ENCODE data around the gene RBBP8NL.

The RBBP8NL gene

DNA sequence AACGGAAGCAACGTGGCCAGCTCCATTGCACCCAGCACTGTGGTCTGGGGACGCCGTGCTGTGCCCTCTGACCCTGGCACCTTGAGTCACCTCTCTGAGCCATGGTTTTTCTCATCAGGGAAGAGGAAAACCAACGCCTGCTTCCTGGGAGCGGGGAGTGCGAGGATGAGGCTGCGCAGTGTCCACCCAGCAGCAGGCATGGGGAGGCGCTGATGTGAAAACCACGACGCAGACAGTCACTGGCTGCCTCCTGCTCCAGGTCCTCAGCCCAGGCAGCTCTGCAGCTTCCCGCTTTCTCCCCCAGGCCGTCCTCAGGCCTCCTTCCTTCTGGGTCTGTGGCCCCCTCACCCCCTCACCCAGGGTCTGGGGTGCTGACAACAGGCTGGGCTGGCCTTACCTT is 34.5 kb upstream of the RBBP8NL start:
- DNase-seq (ENCODE audit: low read depth in 1 of 2, low spot score in 1 of 2), result no peak

DNA sequence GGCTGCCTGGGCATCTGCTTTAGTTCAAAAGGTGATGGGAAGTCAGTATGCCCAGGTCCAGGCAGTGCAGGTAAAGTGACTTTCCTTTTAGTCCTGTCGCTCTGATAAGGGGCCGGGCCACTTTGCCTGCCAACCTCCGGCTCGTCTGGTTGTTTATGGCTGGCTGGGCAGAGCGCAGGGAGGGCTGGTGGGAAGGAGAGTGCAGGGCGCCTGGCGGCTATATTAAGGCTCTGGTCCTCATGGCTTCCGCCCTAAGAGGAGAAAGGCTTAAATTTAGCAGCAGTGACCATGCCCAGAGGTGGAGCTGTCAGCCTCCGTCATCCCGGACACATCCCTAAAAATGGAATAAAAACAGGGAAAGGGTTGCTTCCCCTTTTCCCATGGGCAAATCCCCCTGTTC is 33.8 kb upstream of the RBBP8NL start:
- no peak for DNase-seq (ENCODE audit: low read depth in 1 of 2, low spot score in 1 of 2)

DNA sequence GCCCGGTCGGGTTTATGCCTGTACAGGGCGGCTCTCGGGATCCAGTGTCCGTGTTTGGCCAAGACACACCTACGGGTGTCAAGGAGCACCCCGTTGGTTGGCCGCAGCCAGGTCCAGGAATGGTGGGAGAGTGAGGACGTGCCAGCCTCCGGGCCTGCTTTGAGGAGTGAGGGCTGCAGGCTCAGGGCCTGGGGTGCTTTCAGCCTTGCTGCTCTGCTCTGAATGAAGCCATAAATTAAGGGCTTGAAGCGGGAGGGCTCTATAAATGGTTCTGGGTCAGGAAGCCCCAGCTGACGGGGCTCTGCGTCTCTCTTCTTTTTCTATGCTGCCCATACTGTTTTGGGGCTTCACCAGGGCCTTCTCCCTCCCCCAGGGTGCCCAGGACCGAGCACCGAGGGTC is 33.3 kb upstream of the RBBP8NL start:
- DNase-seq (ENCODE audit: low read depth in 1 of 2, low spot score in 1 of 2), result no peak

DNA sequence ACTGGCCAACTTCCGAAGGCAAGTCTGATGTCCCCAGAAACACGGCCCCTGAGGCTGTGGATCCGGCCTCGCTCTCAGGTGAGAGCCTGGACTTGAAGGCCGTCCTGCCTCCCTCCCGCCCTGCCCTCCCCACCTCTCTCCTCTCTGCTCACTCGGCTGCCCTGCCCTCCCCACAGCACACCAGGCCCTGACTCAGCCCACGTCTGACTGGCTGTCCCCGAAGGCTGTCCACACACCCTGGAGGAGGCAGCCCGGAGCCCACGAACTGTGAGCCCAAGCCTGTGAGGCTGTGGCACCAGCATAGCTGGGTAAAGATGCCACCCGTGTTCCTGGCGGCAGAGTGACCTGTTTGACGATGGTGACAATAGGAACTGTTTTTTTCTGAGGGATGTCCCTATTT is 32.1 kb upstream of the RBBP8NL start:
- no peak for DNase-seq (ENCODE audit: low read depth in 1 of 2, low spot score in 1 of 2)

DNA sequence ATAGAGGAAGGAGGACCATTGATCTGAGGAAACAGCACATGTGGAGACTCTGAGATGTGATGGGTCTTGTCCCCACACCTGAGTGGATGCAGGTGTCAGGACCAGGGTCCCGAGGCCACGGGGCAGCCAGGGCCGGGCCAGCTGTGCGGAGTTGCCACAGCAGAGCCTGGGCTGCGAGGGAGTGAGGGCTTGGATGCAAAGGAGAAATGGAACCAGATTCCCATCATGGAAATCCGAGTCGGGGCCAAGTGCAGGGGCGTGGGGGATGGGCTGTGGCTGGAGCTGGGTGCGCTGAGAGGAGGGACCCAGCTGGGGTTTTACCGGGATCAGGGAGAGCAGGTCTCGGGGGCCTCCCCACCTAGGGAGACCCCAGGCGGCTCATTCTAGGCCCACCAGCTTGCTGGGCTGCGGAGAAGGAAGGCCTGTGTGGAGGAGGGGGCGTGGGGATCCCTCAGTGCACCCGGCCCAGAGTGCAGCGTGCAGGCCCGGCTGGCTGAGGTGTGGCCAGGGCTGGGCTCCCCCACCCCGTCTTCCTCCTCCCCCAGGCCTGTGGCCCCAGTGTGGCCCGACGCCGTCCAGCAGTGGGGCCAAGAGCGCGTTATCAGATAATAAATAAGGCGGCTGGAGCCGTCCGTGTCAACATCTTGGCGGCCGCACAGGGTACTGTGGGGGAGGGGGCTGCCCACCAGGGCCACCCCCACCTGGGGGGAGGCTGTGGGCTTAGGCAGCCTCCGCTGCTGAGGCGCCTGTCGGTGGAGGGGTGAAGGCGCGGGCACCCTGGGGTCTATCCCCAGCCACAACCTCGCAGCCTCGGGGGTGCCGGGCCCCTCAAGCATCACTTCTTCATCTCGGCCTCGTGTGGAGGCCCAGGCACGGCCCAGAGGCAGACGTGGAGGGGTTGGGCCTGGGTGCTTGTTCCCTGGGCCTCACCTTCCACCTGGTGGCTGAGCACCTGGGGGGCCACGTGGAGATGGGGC is 31.2 kb upstream of the RBBP8NL start:
- no peak for DNase-seq (ENCODE audit: low read depth in 1 of 2, low spot score in 1 of 2)

DNA sequence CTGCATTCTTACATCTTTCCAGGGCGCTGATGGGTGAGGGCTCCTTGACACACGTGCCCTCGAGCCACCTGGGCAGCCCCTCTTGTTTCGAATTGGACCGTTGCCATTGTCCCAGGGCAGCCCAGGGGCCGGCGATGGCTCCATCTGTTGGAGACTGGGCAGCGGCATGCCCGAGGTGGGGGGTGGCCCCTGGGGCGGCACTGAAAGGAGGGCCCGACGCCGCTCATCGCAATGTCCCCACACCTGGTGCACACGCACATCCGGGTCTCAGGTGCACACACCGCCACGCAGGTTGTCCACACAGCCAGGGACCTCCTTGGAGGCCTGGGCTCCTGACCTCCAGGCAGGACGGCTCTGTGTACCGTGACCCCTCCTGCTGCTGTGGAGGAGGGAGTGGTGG is 30.5 kb upstream of the RBBP8NL start:
- no peak for DNase-seq (ENCODE audit: low read depth in 1 of 2, low spot score in 1 of 2)

DNA sequence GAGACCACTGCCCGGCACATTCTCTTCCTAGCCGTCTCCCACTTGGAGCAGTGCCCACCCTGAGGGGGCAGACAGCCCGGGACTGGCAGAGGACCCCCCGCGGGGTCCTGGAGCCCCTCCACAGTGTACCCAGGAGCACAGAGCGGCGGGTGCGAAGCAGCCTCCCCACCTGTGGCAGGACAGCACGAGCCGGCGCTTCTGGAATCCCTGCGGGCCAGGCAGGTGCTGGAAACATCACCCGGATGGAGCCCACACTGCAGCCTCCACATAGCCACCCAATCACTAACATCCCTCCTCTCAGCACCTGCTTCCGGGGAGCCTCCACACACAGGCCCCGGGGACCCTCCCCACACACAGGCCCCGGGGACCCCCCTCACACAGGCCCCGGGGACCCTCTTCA is 29.8 kb upstream of the RBBP8NL start:
- DNase-seq (ENCODE audit: low read depth in 1 of 2, low spot score in 1 of 2), result no peak

DNA sequence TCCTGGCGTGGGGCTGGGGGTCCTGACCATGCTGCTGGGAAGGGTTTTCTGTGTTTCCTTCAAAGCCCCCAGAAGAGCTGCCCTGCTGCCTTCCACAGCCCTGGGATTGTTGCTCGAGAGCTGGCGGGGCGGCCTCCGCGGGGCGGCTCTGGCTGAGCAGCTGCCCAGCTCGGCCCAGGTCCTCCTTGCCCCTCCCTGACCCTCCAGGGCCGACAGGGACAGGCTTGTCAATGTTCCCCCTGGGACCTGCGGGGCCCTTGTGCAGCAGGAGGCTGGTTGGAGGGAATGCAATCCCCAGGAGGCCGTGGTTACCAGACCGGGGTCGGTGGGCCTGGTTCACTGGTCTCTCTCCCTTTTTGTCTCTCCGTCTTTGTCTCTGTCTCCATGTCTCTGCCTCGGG is 28.6 kb upstream of the RBBP8NL start:
- DNase-seq (ENCODE audit: low read depth in 1 of 2, low spot score in 1 of 2), result no peak

DNA sequence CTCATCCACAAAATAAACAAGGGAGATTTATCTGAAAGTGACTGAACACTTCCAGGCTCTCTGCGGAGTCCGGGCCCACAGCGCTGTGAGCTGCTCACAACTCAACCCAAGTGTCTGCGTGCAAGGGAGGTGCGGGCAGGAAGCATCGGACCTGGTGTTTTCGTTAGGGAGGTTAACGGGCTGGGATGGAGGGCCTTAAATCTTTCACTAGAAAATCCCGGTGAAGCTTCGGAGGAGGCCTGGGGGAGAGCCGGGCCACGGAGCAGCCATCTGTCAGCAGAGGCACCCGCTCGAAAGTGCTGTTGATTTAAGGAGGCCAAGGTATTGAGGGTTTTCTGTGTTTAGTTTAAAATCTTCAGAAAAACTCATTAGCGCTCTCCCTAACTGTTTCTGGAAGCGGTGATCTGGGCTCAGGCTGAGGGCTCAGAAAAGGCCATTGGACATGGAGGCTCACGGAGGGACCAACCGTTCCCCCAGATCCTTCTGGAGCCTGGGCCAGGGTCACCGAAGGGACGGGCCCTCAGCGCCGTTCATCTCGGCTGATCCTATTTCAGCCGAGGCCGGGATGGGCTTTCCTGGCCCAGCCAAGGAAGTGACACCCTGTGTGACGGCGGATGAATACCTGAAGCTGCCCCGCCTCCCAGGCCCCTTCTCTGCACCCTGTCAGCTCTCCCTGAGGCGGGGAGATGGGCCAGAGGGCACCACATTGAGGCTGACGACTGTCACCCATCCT is 27.7 kb upstream of the RBBP8NL start:
- no peak for DNase-seq (ENCODE audit: low read depth in 1 of 2, low spot score in 1 of 2)

DNA sequence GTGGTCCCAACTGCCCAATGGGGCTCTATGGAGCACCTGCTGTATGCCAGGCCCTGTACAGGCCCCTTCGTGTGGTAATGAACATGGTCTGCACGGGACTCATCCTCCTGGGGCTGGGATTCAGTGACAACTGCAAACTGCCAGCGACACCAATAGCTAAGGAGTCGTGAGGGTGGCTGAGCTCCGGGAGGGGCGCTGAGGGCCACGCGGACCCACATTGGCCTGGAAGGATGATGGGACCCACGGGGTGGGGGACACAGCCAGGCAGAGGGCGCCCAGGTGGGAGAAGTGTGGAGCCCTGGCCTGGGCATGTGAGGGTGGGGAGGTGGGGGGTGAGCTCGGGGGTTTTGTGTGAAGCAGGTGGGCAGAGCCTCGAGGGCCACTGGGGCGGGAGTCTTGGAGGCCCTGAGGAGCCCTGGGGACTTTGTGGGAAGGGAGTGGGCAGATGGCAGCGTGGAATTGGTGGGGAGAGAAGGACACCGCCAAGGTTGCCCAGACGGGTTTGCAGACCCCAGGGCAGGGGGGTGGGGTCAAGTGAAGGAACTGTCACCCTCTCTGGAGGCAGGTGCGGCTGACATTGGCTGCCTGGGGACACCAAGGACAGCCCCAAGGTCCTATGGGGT is 26.0 kb upstream of the RBBP8NL start:
- no peak for DNase-seq (ENCODE audit: low read depth in 1 of 2, low spot score in 1 of 2)

DNA sequence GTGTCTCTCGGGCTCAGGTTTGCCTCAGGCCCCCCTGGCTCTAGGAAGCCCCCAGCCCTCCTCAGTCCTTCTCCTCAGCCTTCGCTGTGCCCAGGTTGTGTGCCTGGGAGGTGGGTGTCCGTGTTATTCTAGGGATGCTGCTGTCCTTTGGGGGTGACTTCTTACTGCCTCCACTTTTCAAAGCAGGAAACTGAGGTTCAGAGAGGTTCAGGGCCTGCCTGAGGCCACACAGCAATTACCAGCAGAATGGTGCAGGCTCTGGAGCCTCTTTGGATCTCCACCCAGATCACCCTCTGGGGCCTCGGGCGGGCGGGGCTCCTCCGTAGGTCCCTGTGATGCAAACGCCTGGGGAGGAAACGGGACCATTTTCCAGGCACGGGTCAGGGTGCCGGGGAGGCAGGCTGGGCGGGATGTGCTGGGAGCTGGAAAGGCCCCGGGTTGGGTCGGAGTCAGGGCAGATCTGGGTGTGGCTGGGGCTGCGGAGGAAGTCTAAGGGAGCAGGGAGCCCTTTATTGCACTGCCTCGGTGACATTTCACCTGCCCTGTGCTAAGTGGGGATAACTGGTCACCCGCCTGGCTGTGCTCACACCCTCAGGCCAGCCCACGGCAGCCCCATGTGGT is 25.2 kb upstream of the RBBP8NL start:
- DNase-seq (ENCODE audit: low read depth in 1 of 2, low spot score in 1 of 2), result no peak

DNA sequence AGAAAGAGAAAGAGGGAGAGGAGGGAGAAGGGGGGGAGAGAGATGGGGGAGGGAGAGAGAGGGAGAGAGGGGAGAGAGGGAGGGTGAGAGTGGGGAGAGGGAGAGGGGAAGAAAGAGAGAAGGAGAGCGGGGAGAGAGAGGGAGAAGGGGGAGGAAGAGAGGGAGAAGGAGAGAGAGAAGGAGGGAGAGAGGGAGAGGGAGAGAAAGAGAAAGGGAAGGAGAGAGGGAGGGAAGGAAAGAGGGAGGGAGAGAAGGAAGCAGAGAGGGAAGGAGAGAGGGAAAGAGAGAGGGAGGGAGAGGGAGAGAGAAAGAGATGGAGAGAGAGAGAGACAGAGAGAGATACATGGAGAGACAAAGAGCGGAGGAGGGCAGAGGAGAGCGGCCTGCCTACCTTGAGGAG is 24.6 kb upstream of the RBBP8NL start:
- no peak for DNase-seq (ENCODE audit: low read depth in 1 of 2, low spot score in 1 of 2)

DNA sequence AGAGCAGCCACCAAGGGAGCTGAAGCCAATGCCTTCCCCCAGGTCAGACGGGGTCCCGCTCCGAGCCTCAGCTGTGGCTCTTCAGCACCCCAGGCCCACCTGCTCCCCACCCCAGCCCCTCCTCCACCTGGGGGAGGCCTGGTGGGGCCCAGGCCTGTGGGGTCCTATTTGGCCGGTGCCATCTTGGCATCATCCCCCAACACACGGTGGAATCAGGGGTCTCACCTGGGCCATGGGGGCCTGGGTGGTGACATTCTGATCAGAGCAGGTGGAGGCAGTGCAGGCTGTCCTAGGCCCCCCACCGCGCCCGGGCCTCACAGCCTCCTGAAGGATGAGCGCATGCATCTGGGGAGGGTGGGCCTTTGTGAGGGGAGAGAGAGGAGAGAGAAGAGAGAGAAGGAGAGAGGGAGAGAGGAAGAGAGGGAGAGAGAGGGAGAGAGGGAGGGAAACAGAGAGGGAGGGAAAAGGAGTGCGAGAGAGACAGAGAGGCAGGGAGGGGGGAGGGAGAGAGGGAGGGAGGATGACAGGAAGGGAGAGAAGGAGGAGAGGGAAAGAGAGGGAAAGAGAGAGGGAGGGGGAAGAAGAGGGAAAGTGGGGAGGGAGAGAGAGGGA is 23.9 kb upstream of the RBBP8NL start:
- no peak for DNase-seq (ENCODE audit: low read depth in 1 of 2, low spot score in 1 of 2)

DNA sequence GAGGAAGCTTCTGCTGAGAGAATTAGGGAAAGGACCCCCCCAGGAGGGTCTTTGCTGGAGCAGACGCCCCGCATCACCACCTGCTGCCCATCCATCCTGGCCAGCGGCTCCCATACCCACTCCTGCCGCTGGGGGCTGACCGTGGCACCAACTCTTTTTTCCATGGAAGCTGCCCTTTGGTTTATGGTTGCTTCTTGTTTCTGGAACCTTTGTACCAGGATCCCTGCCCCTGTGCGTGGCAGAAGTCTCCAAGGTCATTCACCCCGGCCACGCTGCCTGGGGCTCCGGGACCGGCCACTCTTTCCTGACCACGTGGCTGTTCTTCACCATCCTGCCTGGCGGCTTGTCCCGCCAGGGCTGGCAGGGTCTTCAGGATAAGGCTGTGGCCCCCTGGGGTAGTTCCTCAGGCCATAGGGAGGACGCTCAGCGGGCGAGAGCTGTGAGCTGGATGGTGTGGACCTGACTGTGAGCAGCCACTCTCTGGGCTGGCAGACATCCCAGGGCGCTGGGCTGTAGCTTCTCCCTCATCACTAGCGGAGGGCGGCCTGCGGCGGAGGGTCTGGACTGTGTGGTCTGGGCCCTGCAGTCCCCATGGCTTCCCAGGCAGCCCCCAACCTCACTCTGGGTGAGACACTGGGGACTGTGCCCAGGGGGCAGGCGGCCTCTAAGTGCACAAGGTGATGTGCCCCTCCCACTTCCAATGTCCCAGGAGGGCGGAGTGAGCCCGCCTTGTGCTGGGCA is 22.8 kb upstream of the RBBP8NL start:
- no peak for DNase-seq (ENCODE audit: low read depth in 1 of 2, low spot score in 1 of 2)

DNA sequence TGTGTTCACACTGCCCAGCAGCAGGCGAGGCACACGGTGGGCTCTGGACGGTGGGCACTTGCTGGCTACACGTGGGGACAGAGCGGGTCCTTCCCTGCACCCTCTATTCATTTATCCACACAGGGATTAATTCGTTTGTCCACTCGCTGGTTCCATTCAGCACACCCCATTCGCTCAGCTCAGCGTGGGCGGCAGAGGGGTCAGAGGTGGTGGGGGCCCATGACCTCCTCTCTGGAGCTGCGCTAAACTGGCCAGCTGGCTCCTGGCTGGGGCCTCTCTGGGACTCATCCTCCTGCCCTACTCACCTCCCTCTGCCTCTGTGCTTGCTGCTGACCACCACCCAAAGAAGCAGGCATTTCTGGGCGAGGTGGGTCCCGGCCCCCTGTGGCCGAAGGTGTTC is 21.4 kb upstream of the RBBP8NL start:
- DNase-seq (ENCODE audit: low read depth in 1 of 2, low spot score in 1 of 2), result no peak

DNA sequence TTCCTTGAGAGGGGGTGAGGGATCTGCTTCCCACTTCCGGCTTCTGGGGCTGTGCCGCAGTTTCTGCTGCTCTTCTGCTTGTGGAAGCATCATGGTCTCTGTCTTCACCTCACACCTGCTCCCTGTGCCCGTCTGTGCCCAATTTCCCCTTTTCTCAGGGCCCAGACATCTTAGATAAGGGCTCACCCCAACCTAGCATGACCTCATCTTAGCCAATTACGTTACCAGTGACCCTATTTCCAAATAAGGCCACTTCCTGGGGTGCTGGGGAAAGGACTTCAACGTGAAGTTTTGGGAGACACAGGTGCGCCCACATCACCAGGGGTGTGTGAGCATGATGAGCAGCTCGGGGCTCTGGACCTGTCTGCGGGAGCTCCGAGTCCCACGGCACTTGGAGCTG is 20.7 kb upstream of the RBBP8NL start:
- no peak for DNase-seq (ENCODE audit: low read depth in 1 of 2, low spot score in 1 of 2)

DNA sequence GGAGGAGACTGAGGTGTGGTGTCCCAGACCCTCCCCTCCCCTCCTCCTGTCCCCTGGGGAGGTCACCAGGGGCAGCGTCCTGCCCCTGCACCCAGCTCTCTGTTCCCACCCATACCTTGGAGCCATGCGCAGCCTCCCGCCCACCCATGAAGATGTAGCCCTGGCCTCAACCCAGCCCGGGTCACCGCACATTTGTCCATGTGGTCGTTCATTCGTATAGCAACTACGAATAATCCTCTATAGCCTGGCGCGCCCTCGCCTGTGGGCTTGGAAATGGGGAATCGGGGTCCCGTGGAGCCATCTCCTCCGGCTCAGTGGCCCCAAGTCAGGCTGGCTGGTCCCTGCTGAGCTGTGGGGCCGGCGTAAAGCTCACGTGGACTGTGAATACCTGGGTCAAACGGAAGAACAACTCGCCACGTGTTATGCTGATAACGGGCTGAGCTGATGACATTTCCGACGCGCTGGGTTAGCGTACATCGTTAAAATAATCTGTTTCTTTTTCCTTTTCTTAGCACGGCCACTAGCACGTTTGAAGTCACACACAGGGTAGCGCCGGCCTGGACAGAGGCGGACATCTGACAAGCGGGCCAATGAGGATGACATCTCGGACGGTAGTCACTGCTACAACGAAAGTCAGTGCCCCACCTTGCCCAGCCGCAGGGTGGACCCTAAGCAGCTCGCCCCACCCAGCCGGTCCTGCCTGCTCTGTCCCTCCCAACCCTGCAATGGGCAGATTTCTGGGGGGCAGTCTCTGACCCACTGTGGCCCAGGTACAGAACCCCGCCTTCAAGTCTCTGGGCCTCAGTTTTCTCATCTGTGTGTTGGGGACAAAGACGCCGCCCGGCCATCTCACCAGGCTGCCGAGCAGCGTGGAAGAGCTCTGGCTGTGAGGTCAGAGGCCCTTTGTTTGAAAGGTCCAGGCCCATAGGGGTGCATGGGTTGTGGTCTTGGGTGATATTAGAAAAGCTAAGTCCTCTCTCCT is 19.8 kb upstream of the RBBP8NL start:
- no peak for DNase-seq (ENCODE audit: low read depth in 1 of 2, low spot score in 1 of 2)

DNA sequence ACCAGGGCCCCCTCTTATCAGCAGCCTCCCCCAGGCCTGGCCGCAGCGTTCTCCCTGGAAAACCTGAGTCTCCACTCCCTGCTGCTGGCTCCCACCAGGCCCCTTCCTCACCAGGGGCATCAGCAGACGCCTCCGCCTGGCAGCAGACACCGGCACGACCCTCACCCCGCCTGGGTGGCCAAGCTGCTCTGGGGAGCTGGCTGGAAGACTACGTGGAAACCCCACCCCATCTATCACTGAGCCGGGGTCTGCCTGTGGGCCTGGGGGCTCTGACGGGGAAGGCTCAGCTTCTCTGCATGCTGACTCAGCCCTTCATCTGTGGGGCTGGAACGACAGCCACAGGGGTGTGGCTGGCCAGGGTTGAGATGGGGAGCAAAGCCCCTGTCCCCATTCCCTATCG is 19.1 kb upstream of the RBBP8NL start:
- no peak for DNase-seq (ENCODE audit: low read depth in 1 of 2, low spot score in 1 of 2)

Data from activated CD4-positive, alpha-beta T cell treated with anti-CD3 and anti-CD28 coated beads, Interleukin-2, amount 50 U/mL, for 24 hours (primary cell).